Omental fat pad (tissue), 4 donors: ENCODE data around the gene NAV2. TPM values are rescaled to one million over a fixed set of nuclear protein-coding genes. Genes with fewer than 3 reads are reported as not detected.

ENCODE experiments used
- ATAC-seq: fragments of 150-250 bp; one replicate; pipeline ENCODE4 v1.9.1; 2016; ENCODE audit warnings: mild to moderate bottlenecking, moderate library complexity; ENCODE audit not compliant: low FRiP score
- DNase-seq: peaks from one replicate; pipeline ENCODE4 v3.0.0-alpha.2; 2019; ENCODE audit warnings: low spot score
- CTCF ChIP-seq, 3 donors: fragments of 450-650 bp; IDR thresholded peaks; one replicate each; pipeline ENCODE4 v1.5.1; 2016 to 2017; ENCODE audit warnings: antibody characterized with exemption in 3 of 3, mild to moderate bottlenecking in 3 of 3, moderate library complexity in 2 of 3
- total RNA-seq, 4 donors: library from RNA; depleted of rRNA; stranded (reverse); fragments of >200 nt; gene quantifications; one replicate each; pipeline ENCODE4 v1.1.0, GENCODE V29; 2016

NAV2 gene
- total RNA-seq, 4 donors from 2014 or later = 6.3 to 41.6 (median 13.0) TPM

GRCh38 chr11:20056950-20057943 lies 344.6 kb downstream of the NAV2 start:
- no peak for TF ChIP-seq CTCF (IDR thresholded peaks at IDR 0.05)
- DNase-seq (no peak), ATAC-seq (no peak)

DNA sequence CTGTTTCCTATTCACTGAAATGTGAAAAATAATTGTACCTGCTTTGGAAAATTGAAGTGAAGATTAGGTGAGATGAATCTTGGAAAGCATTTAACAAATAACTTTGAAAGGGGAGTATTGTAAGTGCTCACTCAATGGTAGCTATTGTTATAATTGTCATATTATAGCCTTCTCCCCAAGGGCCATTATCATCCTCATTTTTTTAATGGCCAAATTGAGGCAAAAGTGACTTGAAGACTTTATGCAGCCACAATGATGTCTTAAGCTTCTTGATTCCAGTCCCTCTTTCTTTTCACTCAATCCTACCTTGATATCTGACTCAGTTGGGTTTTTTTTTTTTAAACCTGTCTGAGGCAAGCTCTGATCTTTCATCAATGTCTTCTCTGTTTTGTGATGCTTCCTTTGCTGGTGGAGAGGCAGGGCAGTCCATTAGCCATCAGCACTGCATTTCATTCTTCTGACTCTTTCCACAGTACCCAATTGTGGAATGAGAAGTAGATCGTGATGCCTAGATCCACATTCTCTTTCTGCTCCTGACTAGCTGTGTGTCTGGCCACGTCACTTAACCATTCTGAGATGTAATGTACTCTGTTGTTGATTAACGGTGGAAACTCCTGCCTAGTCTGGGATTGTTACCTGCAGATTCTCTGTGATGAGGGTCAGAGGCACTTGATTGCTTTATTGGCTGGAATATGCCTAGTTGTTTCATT lies 346.3 kb downstream of the NAV2 start:
- DNase-seq (no peak), ATAC-seq (no peak)
- TF ChIP-seq CTCF (IDR thresholded peaks at IDR 0.05) = no peak

GRCh38 chr11:20059587-20060021 lies 347.0 kb downstream of the NAV2 start:
- no peak for ATAC-seq
- no peak for TF ChIP-seq CTCF (IDR thresholded peaks at IDR 0.05)
- no peak for DNase-seq

GRCh38 chr11:20060181-20060580 lies 347.5 kb downstream of the NAV2 start:
- ATAC-seq (no peak), DNase-seq (no peak)
- no peak for TF ChIP-seq CTCF (IDR thresholded peaks at IDR 0.05)

GRCh38 chr11:20060647-20061205 lies 348.1 kb downstream of the NAV2 start:
- no peak for TF ChIP-seq CTCF (IDR thresholded peaks at IDR 0.05)
- no peak for ATAC-seq
- no peak for DNase-seq

DNA sequence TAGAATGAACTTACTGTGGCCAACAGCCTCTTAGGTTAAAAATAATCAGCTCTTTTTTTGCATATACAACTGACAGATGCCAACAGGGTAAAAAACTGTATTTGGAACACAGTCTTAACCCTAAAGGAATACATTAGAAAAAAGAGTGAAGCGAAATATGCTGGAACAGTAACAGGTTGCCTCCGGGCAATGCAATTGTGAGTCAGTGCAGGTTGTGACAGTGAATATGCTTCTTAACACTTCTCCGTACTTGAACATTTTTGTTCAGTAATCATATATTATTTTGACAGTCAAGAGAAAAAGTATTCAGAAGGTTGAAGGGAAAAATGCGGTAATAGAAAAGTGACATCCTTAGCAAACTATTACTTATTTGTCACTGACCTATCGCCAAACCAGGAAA lies 349.1 kb downstream of the NAV2 start:
- TF ChIP-seq CTCF (IDR thresholded peaks at IDR 0.05) = no peak
- DNase-seq (no peak), ATAC-seq (no peak)
